ENCODE data around the gene ATAD1. TPM values are rescaled to one million over a fixed set of nuclear protein-coding genes. Genes with fewer than 3 reads are reported as not detected.

Gene ATAD1
- total RNA-seq, 1 experiment from 2014 or later: 48.8 TPM

DNA sequence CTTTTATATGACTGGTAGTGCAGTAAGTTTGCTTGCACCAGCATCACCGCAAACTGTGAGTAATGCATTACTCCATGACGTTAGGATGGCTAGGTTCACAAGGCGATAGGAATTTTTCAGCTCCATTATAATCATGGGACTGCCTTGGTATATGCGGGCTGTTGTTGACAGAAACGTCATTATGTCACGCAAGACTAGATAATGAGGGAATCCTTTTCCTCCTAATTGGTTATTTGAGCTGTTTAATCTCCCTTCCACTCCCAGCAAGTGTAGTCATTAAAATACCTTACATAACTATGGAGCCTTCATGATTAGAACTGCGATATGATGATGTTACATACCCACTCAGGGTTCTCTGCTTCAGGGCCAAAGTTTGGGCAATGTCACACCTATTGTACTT lies 28.0 kb upstream of the ATAD1 start:
- BruUV-seq (replicated peaks): no TSS peak
- no peaks in the 10 kb centered on the region for H3K27me3 Mint-ChIP-seq (ENCODE audit: insufficient read depth, unreplicated experiment)

GRCh38 chr10:87845624-87845998 lies 27.6 kb upstream of the ATAD1 start:
- no peak for DNase-seq
- peaks cover 23% of the 10 kb centered on the region for H3K4me1 Mint-ChIP-seq (ENCODE audit: low read depth, unreplicated experiment)
- no TSS peak for BruUV-seq (replicated peaks)
- H3K4me3 Mint-ChIP-seq (ENCODE audit: unreplicated experiment): no peak overlapping the region
- Histone ChIP-seq H3K9me3 (no peaks in the 10 kb centered on the region), H3K27me3 (replicated peaks; ENCODE audit: control insufficient read depth, insufficient read depth, low read length) (no peaks in the 10 kb centered on the region), H3K4me3 (ENCODE audit: low read depth, low read length) (no peak overlapping the region), H3K4me1 (peaks cover 46% of the 10 kb centered on the region), H3K36me3 (ENCODE audit: control insufficient read depth, insufficient read depth, low read length) (no peaks in the 10 kb centered on the region)
- ChIA-PET POLR2A (interaction anchor here (0.5 to 0.6 kb wide), 2 partner anchors 12 to 14 kb away, joined by 3 to 8 read pairs; no protein-coding TSS in a partner anchor), CTCF (interaction anchor here (0.9 kb wide), 1 partner anchor 737 kb away, joined by 3 read pairs; no protein-coding TSS in a partner anchor)
- no peak for TF ChIP-seq CTCF (IDR thresholded peaks at IDR 0.05; ENCODE audit: insufficient read depth in 1 of 2, low read depth in 1 of 2, low read length in 1 of 2, severe bottlenecking in 1 of 2, unreplicated experiment in 1 of 2)
- no peaks in the 10 kb centered on the region for H3K9me3 Mint-ChIP-seq (ENCODE audit: unreplicated experiment)
- peaks cover 7% of the 10 kb centered on the region for H3K36me3 Mint-ChIP-seq (ENCODE audit: insufficient read depth, unreplicated experiment)
- intact Hi-C loops (cut with micrococcal nuclease; ENCODE audit: unreplicated experiment): no loop called here
- no peak overlapping the region for H3K27ac Mint-ChIP-seq (ENCODE audit: unreplicated experiment)
- no peaks in the 10 kb centered on the region for H3K27me3 Mint-ChIP-seq (ENCODE audit: insufficient read depth, unreplicated experiment)

More for the DNA sequence above, 28.0 kb upstream of the ATAD1 start:
- Mint-ChIP-seq H3K9me3 (ENCODE audit: unreplicated experiment) (no peaks in the 10 kb centered on the region), H3K4me1 (ENCODE audit: low read depth, unreplicated experiment) (peaks cover 23% of the 10 kb centered on the region), H3K4me3 (ENCODE audit: unreplicated experiment) (peak overlapping the region; percentile 22), H3K36me3 (ENCODE audit: insufficient read depth, unreplicated experiment) (peaks cover 7% of the 10 kb centered on the region), H3K27ac (ENCODE audit: unreplicated experiment) (peak overlapping the region; percentile 19)
- Histone ChIP-seq H3K36me3 (ENCODE audit: control insufficient read depth, insufficient read depth, low read length) (no peaks in the 10 kb centered on the region), H3K27me3 (replicated peaks; ENCODE audit: control insufficient read depth, insufficient read depth, low read length) (no peaks in the 10 kb centered on the region), H3K9me3 (no peaks in the 10 kb centered on the region), H3K4me3 (ENCODE audit: low read depth, low read length) (no peak overlapping the region), H3K4me1 (peaks cover 50% of the 10 kb centered on the region)
- no peak for TF ChIP-seq CTCF (IDR thresholded peaks at IDR 0.05; ENCODE audit: insufficient read depth in 1 of 2, low read depth in 1 of 2, low read length in 1 of 2, severe bottlenecking in 1 of 2, unreplicated experiment in 1 of 2)
- peak; percentile 55 to 64 for DNase-seq
- POLR2A ChIA-PET: interaction anchor here (0.5 to 0.6 kb wide), 2 partner anchors 12 to 14 kb away, joined by 3 to 8 read pairs; no protein-coding TSS in a partner anchor
- CTCF ChIA-PET: interaction anchor here (0.9 kb wide), 1 partner anchor 737 kb away, joined by 3 read pairs; no protein-coding TSS in a partner anchor
- intact Hi-C loops (cut with micrococcal nuclease; ENCODE audit: unreplicated experiment): no loop called here

DNA sequence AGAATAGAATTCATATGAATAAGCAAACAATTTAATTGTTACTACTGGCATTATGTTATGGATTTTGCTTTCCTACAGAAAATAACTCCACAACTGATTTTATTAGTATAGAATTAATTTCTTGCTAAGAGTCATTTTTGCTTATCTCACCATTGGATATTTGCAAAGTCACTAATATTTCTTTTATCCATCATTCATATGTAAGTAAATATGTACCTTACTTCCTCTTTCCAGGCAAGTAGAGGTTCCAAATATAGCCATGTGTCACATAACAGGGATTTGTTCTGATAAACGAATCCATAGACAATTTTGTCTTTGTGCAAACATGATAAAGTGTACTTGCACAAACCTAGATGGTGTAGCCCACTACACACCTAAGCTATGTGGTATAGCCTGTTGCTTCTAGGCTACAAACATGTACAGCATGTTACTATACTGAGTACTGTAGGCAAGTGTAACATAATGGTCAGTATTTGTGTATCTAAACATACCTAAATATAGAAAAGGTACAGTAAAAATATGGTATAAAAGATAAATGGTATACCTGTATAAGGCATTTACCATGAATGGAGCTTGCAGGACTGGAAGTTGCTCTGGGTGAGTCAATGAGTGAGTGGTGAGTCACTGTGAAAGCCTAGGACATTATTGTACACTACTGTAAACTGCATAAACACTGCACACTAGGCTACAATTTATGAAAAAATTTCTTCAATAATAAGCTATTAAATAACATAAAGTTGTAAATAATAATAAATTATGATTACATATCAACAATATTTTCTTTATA lies 27.0 kb upstream of the ATAD1 start:
- DNase-seq: no peak
- no peaks in the 10 kb centered on the region for H3K27me3 ChIP-seq (replicated peaks; ENCODE audit: control insufficient read depth, insufficient read depth, low read length)
- peaks cover 40% of the 10 kb centered on the region for H3K4me1 ChIP-seq
- no peak for TF ChIP-seq CTCF (IDR thresholded peaks at IDR 0.05; ENCODE audit: insufficient read depth in 1 of 2, low read depth in 1 of 2, low read length in 1 of 2, severe bottlenecking in 1 of 2, unreplicated experiment in 1 of 2)
- intact Hi-C loops (cut with micrococcal nuclease; ENCODE audit: unreplicated experiment): no loop called here
- H3K27ac Mint-ChIP-seq (ENCODE audit: unreplicated experiment): peak overlapping the region; percentile 32
- H3K4me3 ChIP-seq (ENCODE audit: low read depth, low read length): no peak overlapping the region
- H3K9me3 ChIP-seq: no peaks in the 10 kb centered on the region
- H3K36me3 ChIP-seq (ENCODE audit: control insufficient read depth, insufficient read depth, low read length): no peaks in the 10 kb centered on the region
- ChIA-PET POLR2A (interaction anchor here (0.6 kb wide), 1 partner anchor 11 kb away, joined by 8 read pairs; no protein-coding TSS in a partner anchor), CTCF (interaction anchor here (0.9 kb wide), 1 partner anchor 738 kb away, joined by 3 read pairs; no protein-coding TSS in a partner anchor)
- no peak overlapping the region for H3K4me3 Mint-ChIP-seq (ENCODE audit: unreplicated experiment)
- H3K27me3 Mint-ChIP-seq (ENCODE audit: insufficient read depth, unreplicated experiment): no peaks in the 10 kb centered on the region
- peaks cover 23% of the 10 kb centered on the region for H3K4me1 Mint-ChIP-seq (ENCODE audit: low read depth, unreplicated experiment)
- peaks cover 7% of the 10 kb centered on the region for H3K36me3 Mint-ChIP-seq (ENCODE audit: insufficient read depth, unreplicated experiment)
- no TSS peak for BruUV-seq (replicated peaks)
- no peaks in the 10 kb centered on the region for H3K9me3 Mint-ChIP-seq (ENCODE audit: unreplicated experiment)
